GM12891 (cell line): ENCODE data around the gene KDM4C.

Experiments
- POLR2A ChIP-seq: IDR thresholded peaks from 2 replicates; pipeline ENCODE4 v1.6.1; 2011; ENCODE audit warnings: low read depth, low read length, control low read depth
- TAF1 ChIP-seq: IDR thresholded peaks from 2 replicates; pipeline ENCODE4 v1.6.1; 2011; ENCODE audit warnings: low read depth, low read length, control low read depth

- TF ChIP-seq POLR2A (no peak), TAF1 (no peak)
These were observed 71.3 kb downstream of the KDM4C start for GRCh38 chr9:6829027-6829426.
